ENCODE data around the gene PRSS22.

Gene PRSS22

GRCh38 chr16:2811703-2812471 lies 46.1 kb downstream of the PRSS22 start:
- DNase-seq = no peak

- DNase-seq = no peak
These were observed 47.3 kb downstream of the PRSS22 start for GRCh38 chr16:2810651-2811050.

GRCh38 chr16:2809149-2809760 lies 48.7 kb downstream of the PRSS22 start:
- no peak for DNase-seq

- DNase-seq = no peak
These were observed 49.8 kb downstream of the PRSS22 start for GRCh38 chr16:2808181-2808580.

GRCh38 chr16:2806286-2806685 lies 51.7 kb downstream of the PRSS22 start:
- no peak for DNase-seq

- no peak for DNase-seq
These were observed 53.2 kb downstream of the PRSS22 start for GRCh38 chr16:2804728-2805127.

- DNase-seq = no peak
These were observed 54.3 kb downstream of the PRSS22 start for GRCh38 chr16:2803545-2804195.

Data from NCI-H187 treated with DMSO at 0.1 percent for 48 hours (cell line).